NB4 (cell line): ENCODE results near the gene NAA10.

ENCODE experiments used
- CTCF ChIP-seq: IDR thresholded peaks from one replicate; pipeline ENCODE4 v1.5.1; 2012; ENCODE audit warnings: low read depth, low read length
- MAX ChIP-seq: IDR thresholded peaks from 2 replicates; pipeline ENCODE4 v1.6.1; 2011; ENCODE audit warnings: low read depth, low read length
- POLR2A ChIP-seq: IDR thresholded peaks from 2 replicates; pipeline ENCODE4 v1.6.1; 2011; ENCODE audit warnings: mild to moderate bottlenecking; ENCODE audit not compliant: insufficient read length; ENCODE audit errors: extremely low read depth

GRCh38 chrX:153947009-153947769 is 12.4 kb upstream of the NAA10 start:
- TF ChIP-seq CTCF, result peak; percentile 80
- no peak for TF ChIP-seq POLR2A
- TF ChIP-seq MAX, result no peak
